Measurements from ENCODE around the gene GTF3A. TPM values are rescaled to one million over a fixed set of nuclear protein-coding genes. Genes with fewer than 3 reads are reported as not detected.

Gene GTF3A
- total and polyA plus RNA-seq, 2 of the 4 experiments (the other 2 are of a cell fraction) = 74.1 to 116 TPM

- Histone ChIP-seq H3K14ac (replicated peaks; ENCODE audit: low read depth, low read length) (no peak overlapping the region), H2BK15ac (ENCODE audit: low read depth, low read length) (no peak overlapping the region), H2AK9ac (replicated peaks; ENCODE audit: low read depth, low read length, poor library complexity) (no peak overlapping the region), H3K27ac (ENCODE audit: insufficient read depth, low read length) (no peak overlapping the region), H4K8ac (ENCODE audit: low read depth in 2 of 2, low read length in 2 of 2) (no peak overlapping the region), H3K27me3 (ENCODE audit: control insufficient read depth, insufficient read depth, low read length) (no peaks in the 10 kb centered on the region), H3K36me3 (ENCODE audit: control insufficient read depth, insufficient read depth, low read length) (peaks cover 32% of the 10 kb centered on the region), H2BK20ac (ENCODE audit: low read depth, low read length) (no peak overlapping the region), H4K20me1 (ENCODE audit: insufficient read depth, low read length) (no peaks in the 10 kb centered on the region), H4K91ac (ENCODE audit: insufficient read depth, low read depth, low read length) (no peak overlapping the region), H3K4ac (ENCODE audit: low read depth, low read length) (no peak overlapping the region), H2BK120ac (ENCODE audit: low read depth, low read length) (no peak overlapping the region), H2AFZ (replicated peaks; ENCODE audit: low read length, poor library complexity) (no peak overlapping the region), H3K4me2 (ENCODE audit: low read depth, low read length) (no peak overlapping the region), H3K56ac (ENCODE audit: extremely low read depth, insufficient read depth, low read length) (no peak overlapping the region), H3K4me3 (ENCODE audit: insufficient read depth, low read depth, low read length) (no peak overlapping the region), H3K9me3 (ENCODE audit: control insufficient read depth, insufficient read depth, low read length) (no peaks in the 10 kb centered on the region), H2BK5ac (ENCODE audit: low read depth, low read length, poor library complexity, severe bottlenecking) (no peak overlapping the region), H3K23ac (ENCODE audit: low read depth, low read length) (no peak overlapping the region), H2AK5ac (ENCODE audit: low read depth, low read length) (no peak overlapping the region), H3K9me1 (ENCODE audit: insufficient read depth, low read length) (peaks cover under 1% of the 10 kb centered on the region; the same call in 1 of the 2 replicates), H4K5ac (ENCODE audit: low read depth, low read length) (no peak overlapping the region), H3K4me1 (ENCODE audit: control insufficient read depth, insufficient read depth, low read length) (no peaks in the 10 kb centered on the region), H3K79me1 (ENCODE audit: low read depth in 1 of 2, low read length in 2 of 2) (peaks cover 0 to 18% of the 10 kb centered on the region in 2 experiments; a peak in 3 of 4 replicates), H3K18ac (ENCODE audit: low read depth, low read length) (no peak overlapping the region), H3K9ac (ENCODE audit: low read depth, low read length) (no peak overlapping the region)
- dilution Hi-C loops (cut with HindIII; ENCODE audit: low sequenced_read_pairs, unreplicated experiment) = no loop called here
- BruUV-seq (replicated peaks) = no TSS peak
- no peak for ATAC-seq (ENCODE audit: low read depth)
- in situ Hi-C loops (cut with MboI; ENCODE audit: low sequenced_read_pairs) = no loop called here
- ChIA-PET POLR2A (ENCODE audit: unreplicated experiment) (no interaction called here), CTCF (no interaction called here)
- no peak for DNase-seq
- intact Hi-C loops (cut with micrococcal nuclease) = no loop called here
- 92% methylated on average over 7 of the region's 12 CpGs; no CpG with 5 or more reads in 1 of the 2 experiments for WGBS, 2 experiments (ENCODE audit: extremely low coverage in 2 of 2, insufficient read length in 1 of 2)
- TF ChIP-seq POLR2A (IDR thresholded peaks at IDR 0.05; ENCODE audit: low read depth, low read length) = no peak
- no peak for TF ChIP-seq RFX5 (IDR thresholded peaks at IDR 0.05; ENCODE audit: low read depth, low read length)
Measured at GRCh38 chr13:27432611-27433210, 8.3 kb downstream of the GTF3A start.

Measured in IMR-90 (cell line).